ENCODE data around the gene SYDE2.
"Not testable (repeated sequence)": the region's sequence is repeated elsewhere in the genome, so short reads cannot be mapped to it uniquely, and the experiment has no call there.

The SYDE2 gene

DNA sequence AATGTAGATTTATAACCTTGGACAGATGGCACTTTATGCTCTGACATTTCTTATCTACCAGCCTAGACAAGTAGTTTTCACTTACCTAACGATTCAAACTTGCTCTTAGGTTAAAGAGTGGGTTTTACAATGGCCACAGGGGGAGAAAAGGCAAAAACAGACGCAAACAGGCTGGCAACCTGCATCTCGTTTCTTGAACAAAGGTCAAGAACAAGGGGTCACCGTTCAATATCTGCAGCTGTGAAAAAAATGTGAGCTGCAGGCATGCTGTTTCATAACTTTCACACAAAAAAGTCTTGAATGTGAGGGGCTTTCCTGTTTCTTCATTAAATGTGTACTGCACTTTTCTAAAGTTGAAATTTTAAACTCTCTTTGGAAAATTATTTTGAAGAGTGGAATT, 49.4 kb downstream of the SYDE2 start:
- DNase-seq (ENCODE audit: low read depth) = no peak
- TF ChIP-seq, protein P1, sequence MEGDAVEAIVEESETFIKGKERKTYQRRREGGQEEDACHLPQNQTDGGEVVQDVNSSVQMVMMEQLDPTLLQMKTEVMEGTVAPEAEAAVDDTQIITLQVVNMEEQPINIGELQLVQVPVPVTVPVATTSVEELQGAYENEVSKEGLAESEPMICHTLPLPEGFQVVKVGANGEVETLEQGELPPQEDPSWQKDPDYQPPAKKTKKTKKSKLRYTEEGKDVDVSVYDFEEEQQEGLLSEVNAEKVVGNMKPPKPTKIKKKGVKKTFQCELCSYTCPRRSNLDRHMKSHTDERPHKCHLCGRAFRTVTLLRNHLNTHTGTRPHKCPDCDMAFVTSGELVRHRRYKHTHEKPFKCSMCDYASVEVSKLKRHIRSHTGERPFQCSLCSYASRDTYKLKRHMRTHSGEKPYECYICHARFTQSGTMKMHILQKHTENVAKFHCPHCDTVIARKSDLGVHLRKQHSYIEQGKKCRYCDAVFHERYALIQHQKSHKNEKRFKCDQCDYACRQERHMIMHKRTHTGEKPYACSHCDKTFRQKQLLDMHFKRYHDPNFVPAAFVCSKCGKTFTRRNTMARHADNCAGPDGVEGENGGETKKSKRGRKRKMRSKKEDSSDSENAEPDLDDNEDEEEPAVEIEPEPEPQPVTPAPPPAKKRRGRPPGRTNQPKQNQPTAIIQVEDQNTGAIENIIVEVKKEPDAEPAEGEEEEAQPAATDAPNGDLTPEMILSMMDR (conservative IDR thresholded peaks at IDR 0.05; ENCODE audit: low read depth, low read length) = no peak

GRCh38 chr1:85149805-85150204, 51.0 kb downstream of the SYDE2 start:
- DNase-seq (ENCODE audit: low read depth) = no peak
- no peak overlapping the region for H3K4me3 ChIP-seq (ENCODE audit: low read length)
- TF ChIP-seq, protein P1 (conservative IDR thresholded peaks at IDR 0.05; ENCODE audit: low read depth, low read length) = no peak

More for the DNA sequence above, 49.4 kb downstream of the SYDE2 start:
- H3K4me3 ChIP-seq (ENCODE audit: low read length) = no peak overlapping the region

DNA sequence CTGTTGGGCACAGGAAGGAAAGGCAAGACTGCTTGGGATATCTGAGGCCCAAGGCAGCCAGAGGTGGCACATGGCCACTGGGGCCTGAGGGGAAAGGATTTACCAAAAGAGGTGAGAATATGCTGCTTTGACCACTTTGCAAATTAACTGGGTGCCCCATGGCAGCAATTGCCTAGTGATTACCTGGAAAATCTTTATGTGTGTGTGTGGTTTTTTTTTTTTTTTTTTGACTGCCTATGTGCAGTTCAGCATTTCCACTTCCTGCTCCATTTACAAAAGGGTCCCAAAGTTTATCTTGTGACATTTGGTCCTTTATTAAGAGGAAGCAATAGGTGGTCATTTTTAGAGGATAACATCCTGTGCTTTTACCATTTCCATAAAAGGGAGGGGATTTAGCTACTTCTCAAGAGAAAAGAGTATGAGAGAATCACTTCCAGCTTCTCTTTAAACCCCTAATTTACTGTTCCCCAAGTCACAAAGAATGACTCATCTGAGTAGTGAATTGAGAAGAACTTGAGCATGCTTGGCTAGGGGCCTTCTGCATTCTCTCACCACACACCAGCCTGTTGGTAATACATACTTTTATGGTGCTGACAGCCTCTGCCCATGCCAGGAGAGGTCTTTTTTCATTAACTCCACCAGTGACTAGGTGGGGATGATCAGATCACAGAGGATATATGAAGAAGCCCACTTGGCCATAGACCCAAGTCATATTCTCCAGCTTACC, 52.1 kb downstream of the SYDE2 start:
- TF ChIP-seq, protein P1 (conservative IDR thresholded peaks at IDR 0.05; ENCODE audit: low read depth, low read length) = no peak
- no peak overlapping the region for H3K4me3 ChIP-seq (ENCODE audit: low read length)
- no peak for DNase-seq (ENCODE audit: low read depth)

DNA sequence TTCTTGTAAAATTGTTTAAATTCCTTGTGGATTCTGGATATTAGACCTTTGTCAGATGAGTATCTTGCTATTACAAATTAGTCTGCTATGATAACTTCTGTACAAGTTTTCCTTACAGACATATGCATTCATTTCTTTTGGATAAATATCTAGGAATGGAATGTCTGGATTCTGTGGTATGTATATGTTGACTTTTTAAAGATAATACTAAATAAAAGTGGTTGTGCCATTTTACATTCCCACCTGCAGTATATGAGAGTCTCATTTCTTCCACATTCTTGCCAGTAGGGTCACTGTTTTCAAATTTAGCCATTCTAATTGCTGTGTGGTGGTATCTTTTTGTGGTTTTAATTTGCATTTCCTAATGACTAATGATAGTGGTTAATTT, 53.9 kb downstream of the SYDE2 start:
- H3K4me3 ChIP-seq (ENCODE audit: low read length) = no peak overlapping the region
- TF ChIP-seq, protein P1 (conservative IDR thresholded peaks at IDR 0.05; ENCODE audit: low read depth, low read length) = peak; percentile 38
- DNase-seq (ENCODE audit: low read depth) = no peak

GRCh38 chr1:85146298-85146971, 54.4 kb downstream of the SYDE2 start:
- H3K4me3 ChIP-seq (ENCODE audit: low read length); DNase-seq (ENCODE audit: low read depth): not testable (repeated sequence)

DNA sequence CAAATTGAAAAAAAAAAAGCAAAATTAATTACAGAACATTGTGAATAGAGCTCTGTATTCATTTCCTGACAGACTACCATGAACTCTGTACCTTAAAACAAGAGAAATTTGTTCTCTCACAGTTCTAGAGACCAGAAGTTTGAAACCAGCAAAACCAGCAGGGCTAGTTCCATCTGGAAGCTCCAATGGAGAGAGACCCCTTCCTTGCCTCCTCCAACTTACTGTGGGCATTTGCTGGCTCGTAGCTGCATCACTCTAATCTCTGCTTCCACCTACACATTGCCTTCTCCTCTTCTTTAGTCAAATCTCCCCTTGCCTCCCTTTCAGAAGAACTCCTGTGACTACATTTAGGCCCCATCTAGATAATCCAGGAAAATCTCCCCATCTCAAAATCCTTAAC, 56.5 kb downstream of the SYDE2 start:
- no peak overlapping the region for H3K4me3 ChIP-seq (ENCODE audit: low read length)
- no peak for DNase-seq (ENCODE audit: low read depth)
- TF ChIP-seq, protein P1 (conservative IDR thresholded peaks at IDR 0.05; ENCODE audit: low read depth, low read length) = no peak

GRCh38 chr1:85142753-85143152, 58.1 kb downstream of the SYDE2 start:
- no peak overlapping the region for H3K4me3 ChIP-seq (ENCODE audit: low read length)
- no peak for DNase-seq (ENCODE audit: low read depth)
- TF ChIP-seq, protein P1 (conservative IDR thresholded peaks at IDR 0.05; ENCODE audit: low read depth, low read length) = no peak

- H3K4me3 ChIP-seq (ENCODE audit: low read length); DNase-seq (ENCODE audit: low read depth): not testable (repeated sequence)
These were observed 62.4 kb downstream of the SYDE2 start for GRCh38 chr1:85138439-85138838.
